ENCODE results near the gene MYBPC2. TPM values are rescaled to one million over a fixed set of nuclear protein-coding genes. Genes with fewer than 3 reads are reported as not detected.

The MYBPC2 gene
- total RNA-seq, 1 donor from 2014 or later = 0.35 TPM

GRCh38 chr19:50409347-50409746, 23.3 kb upstream of the MYBPC2 start:
- DNase-seq (ENCODE audit: low read depth) = no peak

GRCh38 chr19:50410109-50410508, 22.6 kb upstream of the MYBPC2 start:
- DNase-seq (ENCODE audit: low read depth) = no peak

GRCh38 chr19:50412419-50412818, 20.3 kb upstream of the MYBPC2 start:
- no peak for DNase-seq (ENCODE audit: low read depth)

GRCh38 chr19:50413096-50413495, 19.6 kb upstream of the MYBPC2 start:
- DNase-seq (ENCODE audit: low read depth) = no peak

- no peak for DNase-seq (ENCODE audit: low read depth)
Observed at GRCh38 chr19:50413531-50413930, 19.2 kb upstream of the MYBPC2 start.

GRCh38 chr19:50414864-50415660, 17.6 kb upstream of the MYBPC2 start:
- peak; percentile 18 for DNase-seq (ENCODE audit: low read depth)

- DNase-seq (ENCODE audit: low read depth) = no peak
Observed at GRCh38 chr19:50415661-50416033, 17.0 kb upstream of the MYBPC2 start.

GRCh38 chr19:50416034-50416977, 16.4 kb upstream of the MYBPC2 start:
- no peak for DNase-seq (ENCODE audit: low read depth)

- DNase-seq (ENCODE audit: low read depth) = no peak
Observed at GRCh38 chr19:50417111-50418081, 15.3 kb upstream of the MYBPC2 start.

- DNase-seq (ENCODE audit: low read depth) = no peak
Observed at GRCh38 chr19:50418176-50419021, 14.3 kb upstream of the MYBPC2 start, which contains the start of gene SPIB. Gene SPIB, plus strand, starts transcription at chr19:50418938. Its CDS starts 25 bp downstream, at chr19:50418963.

- DNase-seq (ENCODE audit: low read depth) = no peak
Observed at GRCh38 chr19:50419022-50419579, 13.6 kb upstream of the MYBPC2 start.

GRCh38 chr19:50419580-50420035, 13.1 kb upstream of the MYBPC2 start:
- no peak for DNase-seq (ENCODE audit: low read depth)

GRCh38 chr19:50420127-50420526, 12.6 kb upstream of the MYBPC2 start:
- no peak for DNase-seq (ENCODE audit: low read depth)

GRCh38 chr19:50420808-50421207, 11.9 kb upstream of the MYBPC2 start:
- no peak for DNase-seq (ENCODE audit: low read depth)

- DNase-seq (ENCODE audit: low read depth) = no peak
Observed at GRCh38 chr19:50422397-50423278, 10.1 kb upstream of the MYBPC2 start.

- no peak for DNase-seq (ENCODE audit: low read depth)
Observed at GRCh38 chr19:50423279-50424113, 9.2 kb upstream of the MYBPC2 start.

- DNase-seq (ENCODE audit: low read depth) = no peak
Observed at GRCh38 chr19:50425581-50425980, 7.1 kb upstream of the MYBPC2 start.

GRCh38 chr19:50427318-50427925, 5.3 kb upstream of the MYBPC2 start:
- no peak for DNase-seq (ENCODE audit: low read depth)
